ENCODE results near the gene TMEM240.

DNA sequence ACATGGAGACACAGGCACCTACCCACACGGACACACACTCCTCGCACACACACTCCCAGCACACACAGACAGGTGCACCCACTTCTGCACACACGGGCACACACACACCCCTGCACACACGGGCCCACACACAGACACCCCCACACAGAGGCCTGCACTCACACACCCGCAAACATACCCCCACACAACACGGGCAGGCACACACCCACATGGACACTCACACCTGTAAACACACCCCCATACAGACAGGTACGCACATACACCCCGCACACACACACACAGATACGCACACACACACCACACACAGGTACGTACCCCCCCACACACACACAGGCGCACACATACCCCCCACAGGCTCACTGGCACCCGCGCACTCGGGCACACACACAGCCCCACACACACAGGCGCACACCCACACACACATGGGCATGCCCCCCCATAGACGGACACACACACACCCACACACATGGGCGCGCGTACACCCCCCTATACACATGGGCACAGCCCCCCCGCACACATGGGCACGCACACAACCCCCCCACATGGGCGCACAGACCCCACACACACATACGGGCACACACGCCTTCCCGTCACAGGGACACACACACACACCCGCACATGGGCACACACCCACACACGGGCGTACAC is 22.3 kb downstream of the TMEM240 start:
- TF ChIP-seq TAF1 (IDR thresholded peaks at IDR 0.05; ENCODE audit: borderline replicate concordance, low read depth, low read length) (no peak), POLR2A (IDR thresholded peaks at IDR 0.05; ENCODE audit: low read depth, low read length) (no peak)

Measured in GM12892 (cell line).